C4-2B (cell line): Measurements from ENCODE around the gene TSPAN7.

Source experiments
- CTCF ChIP-seq: fragments of 450-650 bp; conservative IDR thresholded peaks from 2 replicates; pipeline ENCODE4 v1.5.1; 2017; ENCODE audit warnings: mild to moderate bottlenecking
- ZFX ChIP-seq: fragments of 450-650 bp; IDR thresholded peaks from 2 replicates; pipeline ENCODE4 v1.6.1; 2017

- TF ChIP-seq CTCF (no peak), ZFX (no peak)
These were observed 34.5 kb downstream of the TSPAN7 start for GRCh38 chrX:38595801-38596200.
